Tibial artery (tissue), 4 donors: ENCODE data around the gene GABRB3.

ENCODE experiments used
- DNase-seq, 2 donors: peaks; one replicate each; pipeline ENCODE4 v3.0.0-alpha.2; 2019
- H3K27ac ChIP-seq, 2 donors: fragments of 200-600 bp; sonication (generic) in 1 of 2; 1 replicate in 1 of 2; 2 replicates in 1 of 2; pipeline ENCODE4 v1.5.1; 2018 to 2019; ENCODE audit warnings: mild to moderate bottlenecking in 1 of 2
- H3K27me3 ChIP-seq, 2 donors: fragments of 200-600 bp; sonication (generic) in 1 of 2; one replicate each; pipeline versions ENCODE4 v1.5.1 to v1.6.0; 2016 to 2019
- H3K36me3 ChIP-seq, 3 donors: fragments of 200-600 bp; sonication (generic) in 2 of 3; one replicate each; pipeline ENCODE4 v1.5.1; 2016 to 2019; ENCODE audit warnings: mild to moderate bottlenecking in 2 of 3
- H3K4me1 ChIP-seq, 4 donors: fragments of 200-600 bp; sonication (generic) in 2 of 4; 1 replicate in 3 of 4; 2 replicates in 1 of 4; pipeline ENCODE4 v1.5.1; 2016 to 2019
- H3K4me3 ChIP-seq, 2 donors: fragments of 200-600 bp; sonication (generic) in 1 of 2; 1 replicate in 1 of 2; 2 replicates in 1 of 2; pipeline ENCODE4 v1.5.1; 2018 to 2019; ENCODE audit warnings: mild to moderate bottlenecking in 2 of 2
- H3K9me3 ChIP-seq, 3 donors: fragments of 200-600 bp; sonication (generic) in 1 of 3; one replicate each; pipeline ENCODE4 v1.5.1; 2016 to 2019
- CTCF ChIP-seq, 2 experiments: fragments of 200-600 bp in 1 of 2; fragments of 450-650 bp in 1 of 2; IDR thresholded peaks; one replicate each; pipeline ENCODE4 v1.5.1; 2017 to 2019; ENCODE audit warnings: antibody characterized with exemption in 2 of 2, mild to moderate bottlenecking in 1 of 2, moderate library complexity in 1 of 2
- intact Hi-C: fragments of 100-400 bp; cut with DNase I; formaldehyde crosslinking; loops from one replicate; pipeline ENCODE4 v1.15.0; 2023; ENCODE audit warnings: low total_unique reads

Gene GABRB3

GRCh38 chr15:26640601-26641000 lies 132.3 kb downstream of the GABRB3 start:
- Histone ChIP-seq H3K27me3 (no peaks in the 10 kb centered on the region), H3K9me3 (no peaks in the 10 kb centered on the region), H3K4me3 (no peak overlapping the region), H3K36me3 (no peaks in the 10 kb centered on the region), H3K27ac (no peak overlapping the region), H3K4me1 (no peaks in the 10 kb centered on the region)
- intact Hi-C loops = no loop called here
- no peak for TF ChIP-seq CTCF (IDR thresholded peaks at IDR 0.05)
- no peak for DNase-seq

- no peak for DNase-seq
- TF ChIP-seq CTCF (IDR thresholded peaks at IDR 0.05) = no peak
- Histone ChIP-seq H3K27ac (no peak overlapping the region), H3K4me1 (no peaks in the 10 kb centered on the region), H3K9me3 (no peaks in the 10 kb centered on the region), H3K36me3 (no peaks in the 10 kb centered on the region), H3K4me3 (no peak overlapping the region), H3K27me3 (no peaks in the 10 kb centered on the region)
- intact Hi-C loops = no loop called here
Observed at GRCh38 chr15:26639966-26640365, 132.9 kb downstream of the GABRB3 start.

- no peak for TF ChIP-seq CTCF (IDR thresholded peaks at IDR 0.05)
- no peaks in the 10 kb centered on the region for H3K36me3 ChIP-seq
Observed at GRCh38 chr15:26635614-26636013, 137.3 kb downstream of the GABRB3 start.

GRCh38 chr15:26635105-26635504 lies 137.8 kb downstream of the GABRB3 start:
- TF ChIP-seq CTCF (IDR thresholded peaks at IDR 0.05) = no peak
- Histone ChIP-seq H3K4me3 (no peak overlapping the region), H3K4me1 (no peaks in the 10 kb centered on the region), H3K27ac (no peak overlapping the region), H3K9me3 (no peaks in the 10 kb centered on the region), H3K27me3 (no peaks in the 10 kb centered on the region), H3K36me3 (no peaks in the 10 kb centered on the region)
- DNase-seq = no peak
- intact Hi-C loops = no loop called here

More at GRCh38 chr15:26635614-26636013, 137.3 kb downstream of the GABRB3 start:
- Histone ChIP-seq H3K27ac (no peak overlapping the region), H3K4me3 (no peak overlapping the region), H3K4me1 (no peaks in the 10 kb centered on the region), H3K27me3 (no peaks in the 10 kb centered on the region), H3K9me3 (no peaks in the 10 kb centered on the region)
- DNase-seq = no peak
- intact Hi-C loops = no loop called here

- Histone ChIP-seq H3K4me1 (no peaks in the 10 kb centered on the region), H3K27me3 (no peaks in the 10 kb centered on the region), H3K9me3 (no peaks in the 10 kb centered on the region), H3K4me3 (no peak overlapping the region), H3K27ac (no peak overlapping the region), H3K36me3 (no peaks in the 10 kb centered on the region)
- no peak for TF ChIP-seq CTCF (IDR thresholded peaks at IDR 0.05)
- intact Hi-C loops = no loop called here
- DNase-seq = no peak
Observed at GRCh38 chr15:26634319-26634718, 138.5 kb downstream of the GABRB3 start.

- Histone ChIP-seq H3K4me1 (no peaks in the 10 kb centered on the region), H3K9me3 (no peaks in the 10 kb centered on the region), H3K27me3 (no peaks in the 10 kb centered on the region), H3K27ac (no peak overlapping the region), H3K36me3 (no peaks in the 10 kb centered on the region), H3K4me3 (no peak overlapping the region)
- TF ChIP-seq CTCF (IDR thresholded peaks at IDR 0.05) = no peak
- intact Hi-C loops = no loop called here
- DNase-seq = no peak
Observed at GRCh38 chr15:26632500-26632899, 140.4 kb downstream of the GABRB3 start.
